AG04449 (cell line): ENCODE measurements around the gene GNG3.

Experiments used
- CTCF ChIA-PET: fragments of 350-600 bp; formaldehyde crosslinking; extraction: SDS; loops from one replicate; lab custom pipeline; 2021; ENCODE audit warnings: antibody characterized with exemption; lab: Yijun Ruan, JAX
- POLR2A ChIA-PET: fragments of 400-600, 350-600 bp; formaldehyde crosslinking; extraction: SDS; loops from one replicate; lab custom pipeline; 2020; ENCODE audit warnings: antibody characterized with exemption, inconsistent platforms; lab: Yijun Ruan, JAX
- DNase-seq: peaks from one replicate; pipeline ENCODE4 v3.0.0-alpha.2; 2010; ENCODE audit warnings: low read depth, low spot score
- H3K4me3 ChIP-seq: 2 replicates; pipeline ENCODE4 v1.5.1; 2011; ENCODE audit warnings: low read depth, mild to moderate bottlenecking, control low read depth, low read length
- CTCF ChIP-seq: IDR thresholded peaks from one replicate; pipeline ENCODE4 v1.5.1; 2011; ENCODE audit warnings: mild to moderate bottlenecking, moderate library complexity, low read length, control low read depth, inconsistent platforms; ENCODE audit not compliant: insufficient read depth; ENCODE audit errors: missing control alignments

GNG3 gene

DNA sequence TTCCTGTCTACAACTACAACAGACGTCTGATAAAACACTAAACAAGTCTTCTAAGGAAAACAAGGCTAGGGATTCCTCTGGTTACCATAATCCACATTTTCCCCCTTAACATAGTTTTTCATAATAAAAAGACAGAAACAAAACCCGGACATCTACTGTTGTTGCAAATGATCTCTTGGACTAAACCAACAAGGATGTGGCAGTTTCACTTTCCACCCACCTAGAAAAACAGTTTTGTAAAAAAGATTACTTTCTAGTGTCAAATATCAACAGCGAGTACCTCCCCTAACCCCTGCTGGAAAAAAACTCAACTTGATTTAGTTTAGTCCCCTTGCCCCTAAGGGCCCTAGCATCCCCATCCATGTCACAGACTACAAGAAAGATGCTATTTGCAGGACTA, 5.4 kb downstream of the GNG3 start:
- no peak overlapping the region for H3K4me3 ChIP-seq
- ChIA-PET CTCF (no interaction called here), POLR2A (no interaction called here)
- no peak for TF ChIP-seq CTCF
- DNase-seq: no peak

DNA sequence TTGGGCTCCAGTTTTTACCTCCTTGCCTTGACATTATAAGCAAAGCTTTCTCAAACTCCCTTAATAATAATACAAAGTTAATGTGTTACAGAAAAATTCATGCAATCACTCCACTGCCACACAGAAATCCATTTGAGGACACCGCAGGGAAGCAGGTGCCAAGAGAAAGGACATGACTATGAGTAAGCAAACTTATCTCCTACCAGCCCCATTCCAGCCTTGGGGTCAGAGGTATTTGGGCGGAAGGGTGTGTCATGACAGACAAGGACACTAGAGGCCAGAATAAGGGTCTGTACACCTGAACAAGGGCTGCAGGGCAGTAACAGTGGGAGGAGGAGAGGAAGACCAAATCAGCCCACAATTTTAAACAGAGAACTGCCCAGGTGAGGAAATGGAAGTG, 5.9 kb downstream of the GNG3 start:
- POLR2A ChIA-PET: no interaction called here
- CTCF ChIA-PET: no interaction called here
- H3K4me3 ChIP-seq: no peak overlapping the region
- no peak for DNase-seq
- TF ChIP-seq CTCF: no peak

DNA sequence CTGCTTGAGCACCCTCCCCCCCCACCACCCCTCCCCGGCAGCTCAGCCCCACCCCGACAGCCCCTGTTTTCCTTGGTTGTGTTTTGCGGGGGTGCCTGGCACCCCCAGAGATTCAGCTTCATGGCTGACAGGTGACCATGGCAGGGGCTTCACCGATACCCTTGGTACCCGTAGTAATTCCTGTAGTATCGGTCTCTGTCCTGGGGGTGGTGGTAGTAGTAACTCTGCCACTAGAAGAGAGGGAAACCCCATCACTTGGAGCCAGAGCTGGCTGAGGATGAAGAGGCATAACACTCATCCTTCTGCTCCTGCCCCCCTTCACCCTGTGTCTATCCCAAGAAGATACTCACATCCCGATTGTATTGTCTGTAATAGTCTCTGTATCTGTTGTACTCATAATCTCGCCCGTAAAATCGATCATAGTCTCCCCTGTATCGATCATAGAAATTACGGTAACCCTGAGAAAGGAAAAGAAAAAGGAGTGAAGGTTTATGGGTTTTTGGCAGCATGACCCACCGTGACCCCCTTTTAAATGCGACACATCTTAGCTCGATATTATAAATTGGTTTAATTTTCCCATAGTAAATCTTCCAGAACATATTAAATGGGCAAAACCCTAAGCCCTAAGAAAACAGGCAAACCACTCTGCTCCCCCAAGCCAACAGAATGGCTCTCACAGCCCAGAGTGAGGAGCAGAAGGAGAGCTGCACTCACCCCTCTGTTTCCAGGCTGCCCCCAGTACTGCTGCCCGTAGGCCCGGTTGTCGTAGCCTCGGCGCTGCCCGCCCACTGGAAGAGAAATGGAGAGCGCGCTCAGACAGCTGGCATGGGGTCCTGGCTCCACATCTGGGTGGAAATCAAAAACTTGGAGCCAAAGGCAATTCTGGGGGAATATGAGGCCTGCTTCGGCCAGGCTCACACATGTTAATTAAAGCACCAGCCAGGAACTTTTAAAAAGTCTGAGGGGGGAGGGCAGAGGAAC, 8.0 kb downstream of the GNG3 start:
- ChIA-PET CTCF (interaction anchor here (0.9 to 1.5 kb wide), 6 partner anchors 9 to 336 kb away, joined by 3 to 5 read pairs (median 3); partner anchors contain the start of gene TMEM179B), POLR2A (interaction anchor here (1.6 kb wide), 1 partner anchor 126 kb away, joined by 5 read pairs; no protein-coding TSS in a partner anchor)
- no peak overlapping the region for H3K4me3 ChIP-seq
- no peak for TF ChIP-seq CTCF
- DNase-seq: no peak

GRCh38 chr11:62716206-62716605, 8.7 kb downstream of the GNG3 start:
- CTCF ChIA-PET: interaction anchor here (0.9 to 1.5 kb wide), 7 partner anchors 8 to 336 kb away, joined by 3 to 5 read pairs (median 3); partner anchors contain the start of gene TMEM179B
- no peak for DNase-seq
- no peak for TF ChIP-seq CTCF
- H3K4me3 ChIP-seq: no peak overlapping the region
- POLR2A ChIA-PET: no interaction called here

GRCh38 chr11:62716816-62717215, 9.3 kb downstream of the GNG3 start:
- POLR2A ChIA-PET: interaction anchor here (1.4 kb wide), 1 partner anchor 11 kb away, joined by 7 read pairs; the partner anchor contains the start of genes HNRNPUL2 and TTC9C
- no peak for DNase-seq
- TF ChIP-seq CTCF: no peak
- CTCF ChIA-PET: interaction anchor here (1.0 to 1.5 kb wide), 4 partner anchors 9 to 337 kb away, joined by 3 to 5 read pairs (median 3); partner anchors contain the start of gene TMEM179B
- H3K4me3 ChIP-seq: no peak overlapping the region
